ENCODE data around the gene TGFB3. TPM values are rescaled to one million over a fixed set of nuclear protein-coding genes. Genes with fewer than 3 reads are reported as not detected.

Gene TGFB3
- total and polyA plus RNA-seq, 4 donors: 2.1 to 5.8 (median 3.2) TPM

- Histone ChIP-seq H3K9ac (ENCODE audit: low read depth in 1 of 2, low read length in 2 of 2) (no peak overlapping the region), H3K9me3 (ENCODE audit: control insufficient read depth in 4 of 4, low read length in 3 of 4) (no peaks in the 10 kb centered on the region), H3K27me3 (ENCODE audit: control insufficient read depth in 4 of 4, insufficient read depth in 4 of 4, low read length in 3 of 4) (no peaks in the 10 kb centered on the region), H3K4me1 (ENCODE audit: control insufficient read depth in 4 of 4, insufficient read depth in 4 of 4, low read length in 3 of 4) (no peaks in the 10 kb centered on the region), H3K27ac (ENCODE audit: low read depth in 1 of 2, low read length in 2 of 2) (no peak overlapping the region), H3K36me3 (ENCODE audit: control insufficient read depth in 4 of 4, insufficient read depth in 3 of 4, low read depth in 1 of 4, low read length in 3 of 4) (peaks cover 0 to 40% (median 3%) of the 10 kb centered on the region in 4 donors), H3K4me3 (ENCODE audit: low read depth in 1 of 3, low read length in 3 of 3) (no peak overlapping the region)
- TF ChIP-seq YY1 (IDR thresholded peaks at IDR 0.05): no peak
- TF ChIP-seq GABPA (IDR thresholded peaks at IDR 0.05 in 1 of 2, conservative IDR thresholded peaks at IDR 0.05 in 1 of 2): no peak
- no peak for TF ChIP-seq JUND (IDR thresholded peaks at IDR 0.05)
- no peak for TF ChIP-seq TAF1 (conservative IDR thresholded peaks at IDR 0.05)
- TF ChIP-seq, protein P1, sequence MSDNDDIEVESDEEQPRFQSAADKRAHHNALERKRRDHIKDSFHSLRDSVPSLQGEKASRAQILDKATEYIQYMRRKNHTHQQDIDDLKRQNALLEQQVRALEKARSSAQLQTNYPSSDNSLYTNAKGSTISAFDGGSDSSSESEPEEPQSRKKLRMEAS (IDR thresholded peaks at IDR 0.05): no peak
- no peak for TF ChIP-seq ZBTB33 (IDR thresholded peaks at IDR 0.05)
- TF ChIP-seq, protein P2, sequence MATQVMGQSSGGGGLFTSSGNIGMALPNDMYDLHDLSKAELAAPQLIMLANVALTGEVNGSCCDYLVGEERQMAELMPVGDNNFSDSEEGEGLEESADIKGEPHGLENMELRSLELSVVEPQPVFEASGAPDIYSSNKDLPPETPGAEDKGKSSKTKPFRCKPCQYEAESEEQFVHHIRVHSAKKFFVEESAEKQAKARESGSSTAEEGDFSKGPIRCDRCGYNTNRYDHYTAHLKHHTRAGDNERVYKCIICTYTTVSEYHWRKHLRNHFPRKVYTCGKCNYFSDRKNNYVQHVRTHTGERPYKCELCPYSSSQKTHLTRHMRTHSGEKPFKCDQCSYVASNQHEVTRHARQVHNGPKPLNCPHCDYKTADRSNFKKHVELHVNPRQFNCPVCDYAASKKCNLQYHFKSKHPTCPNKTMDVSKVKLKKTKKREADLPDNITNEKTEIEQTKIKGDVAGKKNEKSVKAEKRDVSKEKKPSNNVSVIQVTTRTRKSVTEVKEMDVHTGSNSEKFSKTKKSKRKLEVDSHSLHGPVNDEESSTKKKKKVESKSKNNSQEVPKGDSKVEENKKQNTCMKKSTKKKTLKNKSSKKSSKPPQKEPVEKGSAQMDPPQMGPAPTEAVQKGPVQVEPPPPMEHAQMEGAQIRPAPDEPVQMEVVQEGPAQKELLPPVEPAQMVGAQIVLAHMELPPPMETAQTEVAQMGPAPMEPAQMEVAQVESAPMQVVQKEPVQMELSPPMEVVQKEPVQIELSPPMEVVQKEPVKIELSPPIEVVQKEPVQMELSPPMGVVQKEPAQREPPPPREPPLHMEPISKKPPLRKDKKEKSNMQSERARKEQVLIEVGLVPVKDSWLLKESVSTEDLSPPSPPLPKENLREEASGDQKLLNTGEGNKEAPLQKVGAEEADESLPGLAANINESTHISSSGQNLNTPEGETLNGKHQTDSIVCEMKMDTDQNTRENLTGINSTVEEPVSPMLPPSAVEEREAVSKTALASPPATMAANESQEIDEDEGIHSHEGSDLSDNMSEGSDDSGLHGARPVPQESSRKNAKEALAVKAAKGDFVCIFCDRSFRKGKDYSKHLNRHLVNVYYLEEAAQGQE (IDR thresholded peaks at IDR 0.05): no peak
- no peak for TF ChIP-seq NR2F2 (IDR thresholded peaks at IDR 0.05)
- no peak for TF ChIP-seq RAD21 (IDR thresholded peaks at IDR 0.05)
- no peak for TF ChIP-seq RXRA (IDR thresholded peaks at IDR 0.05)
- TF ChIP-seq FOXA2 (IDR thresholded peaks at IDR 0.05): no peak
- TF ChIP-seq, protein P3, sequence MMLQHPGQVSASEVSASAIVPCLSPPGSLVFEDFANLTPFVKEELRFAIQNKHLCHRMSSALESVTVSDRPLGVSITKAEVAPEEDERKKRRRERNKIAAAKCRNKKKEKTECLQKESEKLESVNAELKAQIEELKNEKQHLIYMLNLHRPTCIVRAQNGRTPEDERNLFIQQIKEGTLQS (IDR thresholded peaks at IDR 0.05): no peak
- no peak for DNase-seq (ENCODE audit: low spot score)
- 84% methylated on average over 4 of the region's 4 CpGs for WGBS
Observed at GRCh38 chr14:75968456-75968855, 13.3 kb downstream of the TGFB3 start.

GRCh38 chr14:75967866-75968265 lies 13.9 kb downstream of the TGFB3 start:
- Histone ChIP-seq H3K9me3 (ENCODE audit: control insufficient read depth in 4 of 4, low read length in 3 of 4) (no peaks in the 10 kb centered on the region), H3K4me1 (ENCODE audit: control insufficient read depth in 4 of 4, insufficient read depth in 4 of 4, low read length in 3 of 4) (no peaks in the 10 kb centered on the region), H3K4me3 (ENCODE audit: low read depth in 1 of 3, low read length in 3 of 3) (no peak overlapping the region), H3K27ac (ENCODE audit: low read depth in 1 of 2, low read length in 2 of 2) (no peak overlapping the region), H3K27me3 (ENCODE audit: control insufficient read depth in 4 of 4, insufficient read depth in 4 of 4, low read length in 3 of 4) (no peaks in the 10 kb centered on the region), H3K9ac (ENCODE audit: low read depth in 1 of 2, low read length in 2 of 2) (no peak overlapping the region), H3K36me3 (ENCODE audit: control insufficient read depth in 4 of 4, insufficient read depth in 3 of 4, low read depth in 1 of 4, low read length in 3 of 4) (peaks cover 0 to 44% (median 3%) of the 10 kb centered on the region in 4 donors)
- 97% methylated on average over 3 of the region's 3 CpGs for WGBS
- no peak for DNase-seq (ENCODE audit: low spot score)
- TF ChIP-seq FOXA2 (IDR thresholded peaks at IDR 0.05): no peak
- TF ChIP-seq HNF4A (conservative IDR thresholded peaks at IDR 0.05): no peak
- TF ChIP-seq RXRA (IDR thresholded peaks at IDR 0.05): no peak
- TF ChIP-seq ZBTB33 (IDR thresholded peaks at IDR 0.05): no peak
- TF ChIP-seq, protein P1 (IDR thresholded peaks at IDR 0.05): no peak
- no peak for TF ChIP-seq HNF4G (IDR thresholded peaks at IDR 0.05)
- no peak for TF ChIP-seq CTCF (IDR thresholded peaks at IDR 0.05; ENCODE audit: low read depth, low read length, missing input control)
- TF ChIP-seq NR2F2 (IDR thresholded peaks at IDR 0.05): no peak
- TF ChIP-seq JUND (IDR thresholded peaks at IDR 0.05): no peak
- TF ChIP-seq GABPA (IDR thresholded peaks at IDR 0.05 in 1 of 2, conservative IDR thresholded peaks at IDR 0.05 in 1 of 2): no peak
- TF ChIP-seq FOXA1 (IDR thresholded peaks at IDR 0.05): no peak
- no peak for TF ChIP-seq SP1 (IDR thresholded peaks at IDR 0.05)
- no peak for TF ChIP-seq EGR1 (IDR thresholded peaks at IDR 0.05; ENCODE audit: low read depth in 2 of 2)
- TF ChIP-seq RAD21 (IDR thresholded peaks at IDR 0.05): no peak
- TF ChIP-seq YY1 (IDR thresholded peaks at IDR 0.05): no peak
- TF ChIP-seq, protein P2 (IDR thresholded peaks at IDR 0.05): no peak
- no peak for TF ChIP-seq TAF1 (conservative IDR thresholded peaks at IDR 0.05)

Data from liver (tissue), 9 donors.